Choroid plexus epithelial cell (primary cell): Measurements from ENCODE around the gene ARHGEF25.
"Not testable (repeated sequence)": the region's sequence is repeated elsewhere in the genome, so short reads cannot be mapped to it uniquely, and the experiment has no call there.

ENCODE experiments used
- DNase-seq: peaks from one replicate; pipeline ENCODE4 v3.0.0-alpha.2; 2010; ENCODE audit warnings: low read depth
- H3K4me3 ChIP-seq: 2 replicates; pipeline ENCODE4 v1.5.1; 2011; ENCODE audit warnings: low read depth, mild to moderate bottlenecking, control low read depth, low read length, moderate library complexity
- TF ChIP-seq, protein P1 (sequence below): conservative IDR thresholded peaks from 2 replicates; pipeline ENCODE4 v1.5.1; 2011; ENCODE audit warnings: low read depth, mild to moderate bottlenecking, control low read depth, inconsistent platforms, low read length, moderate library complexity

Gene ARHGEF25

GRCh38 chr12:57611108-57611826, at the start of gene ARHGEF25:
ARHGEF25 (plus strand) TSS chr12:57611435; CDS start chr12:57611895, 460 bp downstream.
- peak; percentile 55 for DNase-seq
- TF ChIP-seq, protein P1, sequence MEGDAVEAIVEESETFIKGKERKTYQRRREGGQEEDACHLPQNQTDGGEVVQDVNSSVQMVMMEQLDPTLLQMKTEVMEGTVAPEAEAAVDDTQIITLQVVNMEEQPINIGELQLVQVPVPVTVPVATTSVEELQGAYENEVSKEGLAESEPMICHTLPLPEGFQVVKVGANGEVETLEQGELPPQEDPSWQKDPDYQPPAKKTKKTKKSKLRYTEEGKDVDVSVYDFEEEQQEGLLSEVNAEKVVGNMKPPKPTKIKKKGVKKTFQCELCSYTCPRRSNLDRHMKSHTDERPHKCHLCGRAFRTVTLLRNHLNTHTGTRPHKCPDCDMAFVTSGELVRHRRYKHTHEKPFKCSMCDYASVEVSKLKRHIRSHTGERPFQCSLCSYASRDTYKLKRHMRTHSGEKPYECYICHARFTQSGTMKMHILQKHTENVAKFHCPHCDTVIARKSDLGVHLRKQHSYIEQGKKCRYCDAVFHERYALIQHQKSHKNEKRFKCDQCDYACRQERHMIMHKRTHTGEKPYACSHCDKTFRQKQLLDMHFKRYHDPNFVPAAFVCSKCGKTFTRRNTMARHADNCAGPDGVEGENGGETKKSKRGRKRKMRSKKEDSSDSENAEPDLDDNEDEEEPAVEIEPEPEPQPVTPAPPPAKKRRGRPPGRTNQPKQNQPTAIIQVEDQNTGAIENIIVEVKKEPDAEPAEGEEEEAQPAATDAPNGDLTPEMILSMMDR, result no peak
- peak within 1 kb of the TSS; percentile 70 for H3K4me3 ChIP-seq

DNA sequence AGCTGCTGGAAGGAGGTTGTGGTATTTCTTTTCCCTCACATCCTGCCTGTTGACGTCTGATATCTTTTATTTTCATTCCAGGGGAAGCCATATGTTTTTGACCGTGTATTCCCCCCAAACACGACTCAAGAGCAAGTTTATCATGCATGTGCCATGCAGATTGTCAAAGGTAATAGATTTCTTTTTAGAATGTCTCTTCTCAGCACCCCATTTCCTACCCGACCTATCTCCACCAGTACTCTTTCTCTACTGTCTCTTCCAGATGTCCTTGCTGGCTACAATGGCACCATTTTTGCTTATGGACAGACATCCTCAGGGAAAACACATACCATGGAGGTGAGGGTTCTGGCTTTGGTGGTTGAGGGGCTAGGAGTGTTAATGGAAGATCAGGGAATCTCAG, 47.9 kb upstream of the ARHGEF25 start:
- no peak overlapping the region for H3K4me3 ChIP-seq
- no peak for DNase-seq
- TF ChIP-seq, protein P1, result no peak

GRCh38 chr12:57564178-57564740, 47.0 kb upstream of the ARHGEF25 start:
- DNase-seq, result no peak
- H3K4me3 ChIP-seq, result no peak overlapping the region
- TF ChIP-seq, protein P1, result no peak

- TF ChIP-seq, protein P1, result no peak
- no peak for DNase-seq
- H3K4me3 ChIP-seq, result no peak overlapping the region
Measured at GRCh38 chr12:57568838-57569237, 42.4 kb upstream of the ARHGEF25 start.

DNA sequence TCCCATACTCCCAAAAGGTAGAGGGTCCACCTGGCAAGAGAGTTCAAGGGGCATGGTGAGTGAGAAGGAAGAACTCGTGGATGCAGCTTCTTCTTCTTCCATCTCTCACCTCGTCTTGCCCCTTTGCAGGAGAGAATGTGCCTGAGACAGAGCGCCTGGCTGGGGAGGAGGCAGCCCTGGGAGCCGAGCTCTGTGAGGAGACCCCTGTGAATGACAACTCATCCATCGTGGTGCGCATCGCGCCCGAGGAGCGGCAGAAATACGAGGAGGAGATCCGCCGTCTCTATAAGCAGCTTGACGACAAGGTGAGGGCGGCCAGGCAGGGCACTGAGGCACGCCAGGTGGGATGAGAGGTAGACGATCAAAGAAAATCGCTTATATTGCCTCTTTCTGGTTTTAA, 41.4 kb upstream of the ARHGEF25 start:
- TF ChIP-seq, protein P1, result no peak
- no peak for DNase-seq
- H3K4me3 ChIP-seq, result no peak overlapping the region

DNA sequence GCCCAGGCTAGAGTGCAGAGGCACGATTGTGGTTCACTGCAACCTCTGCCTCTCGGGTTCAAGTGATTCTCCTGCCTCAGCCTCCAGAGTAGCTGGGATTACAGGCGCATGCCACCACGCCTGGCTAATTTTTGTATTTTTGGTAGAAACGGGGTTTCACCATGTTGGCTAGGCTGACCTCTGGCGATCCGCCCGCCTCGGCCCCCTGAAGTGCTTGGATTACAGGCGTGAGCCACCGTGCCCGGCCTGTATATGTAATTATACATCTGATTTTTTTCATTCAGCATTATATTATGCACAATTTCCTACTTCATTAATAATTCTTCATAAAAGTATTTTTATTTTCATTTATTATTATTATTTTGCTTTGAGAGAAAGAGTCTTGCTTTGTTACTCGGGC, 40.8 kb upstream of the ARHGEF25 start:
- not testable (repeated sequence) for DNase-seq, H3K4me3 ChIP-seq

GRCh38 chr12:57571926-57572762, 39.1 kb upstream of the ARHGEF25 start:
- no peak for DNase-seq
- TF ChIP-seq, protein P1, result no peak
- H3K4me3 ChIP-seq, result no peak overlapping the region
